ENCODE data around the gene GDF3. TPM values are rescaled to one million over a fixed set of nuclear protein-coding genes. Genes with fewer than 3 reads are reported as not detected.

GDF3 gene
- total and polyA plus RNA-seq, 2 of the 13 experiments (the other 11 are each of a cell fraction or from before 2014, with no cell fraction given): not detected

DNA sequence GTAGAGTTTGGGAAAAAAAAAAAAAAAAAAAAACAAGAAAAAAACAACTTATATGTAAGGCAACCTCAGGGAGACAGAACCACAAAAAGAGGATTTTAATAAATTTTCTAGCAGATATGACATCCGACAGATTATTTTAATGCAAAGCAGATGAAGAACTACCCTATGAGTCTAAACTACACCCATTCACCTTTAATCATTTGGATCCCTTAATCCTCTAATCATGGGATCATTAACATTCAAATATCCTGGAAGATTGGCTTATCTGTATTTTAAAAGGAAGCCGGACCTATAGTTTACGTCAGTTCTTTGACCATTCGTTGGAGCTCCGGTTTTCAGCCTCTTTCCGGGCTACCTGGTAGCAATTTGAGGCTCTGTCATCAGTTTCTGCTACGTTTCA is 15.6 kb upstream of the GDF3 start, which contains the start of gene DPPA3:
Gene DPPA3, plus strand, starts transcription at position 301 of the 400 bp plus-strand sequence. CDS start 138 bp downstream, outside the sequence.
- H3K79me2 ChIP-seq (ENCODE audit: insufficient read depth, low read length): no peaks in the 10 kb centered on the region
- no TSS peak for BruUV-seq (replicated peaks)
- ATAC-seq (no peak), FAIRE-seq (no peak), DNase-seq (ENCODE audit: low spot score) (no peak)
- H4K20me1 ChIP-seq (ENCODE audit: insufficient read depth, low read length): no peaks in the 10 kb centered on the region
- no peak within 1 kb of the TSS for H2AFZ ChIP-seq (ENCODE audit: low read length)
- TF ChIP-seq, protein P1, sequence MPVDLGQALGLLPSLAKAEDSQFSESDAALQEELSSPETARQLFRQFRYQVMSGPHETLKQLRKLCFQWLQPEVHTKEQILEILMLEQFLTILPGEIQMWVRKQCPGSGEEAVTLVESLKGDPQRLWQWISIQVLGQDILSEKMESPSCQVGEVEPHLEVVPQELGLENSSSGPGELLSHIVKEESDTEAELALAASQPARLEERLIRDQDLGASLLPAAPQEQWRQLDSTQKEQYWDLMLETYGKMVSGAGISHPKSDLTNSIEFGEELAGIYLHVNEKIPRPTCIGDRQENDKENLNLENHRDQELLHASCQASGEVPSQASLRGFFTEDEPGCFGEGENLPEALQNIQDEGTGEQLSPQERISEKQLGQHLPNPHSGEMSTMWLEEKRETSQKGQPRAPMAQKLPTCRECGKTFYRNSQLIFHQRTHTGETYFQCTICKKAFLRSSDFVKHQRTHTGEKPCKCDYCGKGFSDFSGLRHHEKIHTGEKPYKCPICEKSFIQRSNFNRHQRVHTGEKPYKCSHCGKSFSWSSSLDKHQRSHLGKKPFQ (CRISPR knock-in tag; IDR thresholded peaks at IDR 0.05; ENCODE audit: insufficient replicate concordance): no peak
- TF ChIP-seq ZNF670 (CRISPR knock-in tag; IDR thresholded peaks at IDR 0.05; ENCODE audit: borderline replicate concordance) (no peak), MBD4 (IDR thresholded peaks at IDR 0.05; ENCODE audit: borderline replicate concordance, low read length) (no peak)
- TF ChIP-seq, protein P2, sequence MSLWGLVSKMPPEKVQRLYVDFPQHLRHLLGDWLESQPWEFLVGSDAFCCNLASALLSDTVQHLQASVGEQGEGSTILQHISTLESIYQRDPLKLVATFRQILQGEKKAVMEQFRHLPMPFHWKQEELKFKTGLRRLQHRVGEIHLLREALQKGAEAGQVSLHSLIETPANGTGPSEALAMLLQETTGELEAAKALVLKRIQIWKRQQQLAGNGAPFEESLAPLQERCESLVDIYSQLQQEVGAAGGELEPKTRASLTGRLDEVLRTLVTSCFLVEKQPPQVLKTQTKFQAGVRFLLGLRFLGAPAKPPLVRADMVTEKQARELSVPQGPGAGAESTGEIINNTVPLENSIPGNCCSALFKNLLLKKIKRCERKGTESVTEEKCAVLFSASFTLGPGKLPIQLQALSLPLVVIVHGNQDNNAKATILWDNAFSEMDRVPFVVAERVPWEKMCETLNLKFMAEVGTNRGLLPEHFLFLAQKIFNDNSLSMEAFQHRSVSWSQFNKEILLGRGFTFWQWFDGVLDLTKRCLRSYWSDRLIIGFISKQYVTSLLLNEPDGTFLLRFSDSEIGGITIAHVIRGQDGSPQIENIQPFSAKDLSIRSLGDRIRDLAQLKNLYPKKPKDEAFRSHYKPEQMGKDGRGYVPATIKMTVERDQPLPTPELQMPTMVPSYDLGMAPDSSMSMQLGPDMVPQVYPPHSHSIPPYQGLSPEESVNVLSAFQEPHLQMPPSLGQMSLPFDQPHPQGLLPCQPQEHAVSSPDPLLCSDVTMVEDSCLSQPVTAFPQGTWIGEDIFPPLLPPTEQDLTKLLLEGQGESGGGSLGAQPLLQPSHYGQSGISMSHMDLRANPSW (CRISPR knock-in tag; IDR thresholded peaks at IDR 0.05; ENCODE audit: borderline replicate concordance): no peak
- no peak within 1 kb of the TSS for H3K4me3 ChIP-seq (replicated peaks in 1 of 3; ENCODE audit: insufficient read depth in 1 of 3, low read depth in 2 of 3, low read length in 3 of 3)
- no peak within 1 kb of the TSS for H3K4me2 ChIP-seq (ENCODE audit: low read depth, low read length)
- intact Hi-C loops (cut with micrococcal nuclease; ENCODE audit: unreplicated experiment) (no loop called here), in situ Hi-C loops (cut with HindIII; ENCODE audit: extremely low pct_ligation_motif_present, low pct_unique_long_range_greater_than_20kb) (loop anchor here (10.0 kb wide), 1 partner anchor 94 kb away; no protein-coding TSS in a partner anchor)
- no peaks in the 10 kb centered on the region for H3K9me3 ChIP-seq (ENCODE audit: low read length)
- ChIA-PET CTCF (ENCODE audit: low intra/inter-chr PET ratio, low total read pairs) (no interaction called here), POLR2A (no interaction called here)
- H3K4me1 ChIP-seq (ENCODE audit: insufficient read depth, low read length): no peaks in the 10 kb centered on the region
- H3K36me3 ChIP-seq (replicated peaks in 1 of 2; ENCODE audit: control insufficient read depth in 1 of 2, insufficient read depth in 2 of 2, low read length in 2 of 2): no peaks in the 10 kb centered on the region
- no peak within 1 kb of the TSS for H3K27ac ChIP-seq (ENCODE audit: extremely low read length, insufficient read depth, low read length)
- 30% methylated on average over 7 of the region's 7 CpGs for WGBS (ENCODE audit: low lambda C conversion rate)
- no peaks in the 10 kb centered on the region for H3K27me3 ChIP-seq (ENCODE audit: control insufficient read depth in 1 of 2, insufficient read depth in 2 of 2, low read length in 2 of 2)
- H3K9ac ChIP-seq (ENCODE audit: insufficient read depth, low read depth, low read length): no peak within 1 kb of the TSS

Data from HepG2 (cell line).